GM13976 (cell line): Measurements from ENCODE around the gene DDA1.

Experiments
- DNase-seq: peaks from one replicate; pipeline ENCODE4 v3.0.0; 2012; ENCODE audit warnings: low spot score
- in situ Hi-C: fragments of 300-500 bp; cut with MboI; formaldehyde crosslinking; loops from one replicate; pipeline ENCODE4 v1.12.0; 2022; ENCODE audit warnings: low sequenced_read_pairs, mixed read lengths, inconsistent platforms; ENCODE audit not compliant: unreplicated experiment
- TF ChIP-seq, protein P1 (sequence below): IDR thresholded peaks from 2 replicates; pipeline ENCODE4 v1.5.1; 2012; ENCODE audit warnings: borderline replicate concordance, mild to moderate bottlenecking; ENCODE audit not compliant: insufficient read depth; ENCODE audit errors: extremely low read depth, missing control alignments, control extremely low read depth

DDA1 gene

GRCh38 chr19:17346109-17346671, 36.8 kb downstream of the DDA1 start:
- in situ Hi-C loops: loop anchor here (5.0 kb wide), 1 partner anchor 41 kb away; no protein-coding TSS in a partner anchor
- peak; percentile 90 for DNase-seq
- TF ChIP-seq, protein P1, sequence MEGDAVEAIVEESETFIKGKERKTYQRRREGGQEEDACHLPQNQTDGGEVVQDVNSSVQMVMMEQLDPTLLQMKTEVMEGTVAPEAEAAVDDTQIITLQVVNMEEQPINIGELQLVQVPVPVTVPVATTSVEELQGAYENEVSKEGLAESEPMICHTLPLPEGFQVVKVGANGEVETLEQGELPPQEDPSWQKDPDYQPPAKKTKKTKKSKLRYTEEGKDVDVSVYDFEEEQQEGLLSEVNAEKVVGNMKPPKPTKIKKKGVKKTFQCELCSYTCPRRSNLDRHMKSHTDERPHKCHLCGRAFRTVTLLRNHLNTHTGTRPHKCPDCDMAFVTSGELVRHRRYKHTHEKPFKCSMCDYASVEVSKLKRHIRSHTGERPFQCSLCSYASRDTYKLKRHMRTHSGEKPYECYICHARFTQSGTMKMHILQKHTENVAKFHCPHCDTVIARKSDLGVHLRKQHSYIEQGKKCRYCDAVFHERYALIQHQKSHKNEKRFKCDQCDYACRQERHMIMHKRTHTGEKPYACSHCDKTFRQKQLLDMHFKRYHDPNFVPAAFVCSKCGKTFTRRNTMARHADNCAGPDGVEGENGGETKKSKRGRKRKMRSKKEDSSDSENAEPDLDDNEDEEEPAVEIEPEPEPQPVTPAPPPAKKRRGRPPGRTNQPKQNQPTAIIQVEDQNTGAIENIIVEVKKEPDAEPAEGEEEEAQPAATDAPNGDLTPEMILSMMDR: peak; percentile 92

DNA sequence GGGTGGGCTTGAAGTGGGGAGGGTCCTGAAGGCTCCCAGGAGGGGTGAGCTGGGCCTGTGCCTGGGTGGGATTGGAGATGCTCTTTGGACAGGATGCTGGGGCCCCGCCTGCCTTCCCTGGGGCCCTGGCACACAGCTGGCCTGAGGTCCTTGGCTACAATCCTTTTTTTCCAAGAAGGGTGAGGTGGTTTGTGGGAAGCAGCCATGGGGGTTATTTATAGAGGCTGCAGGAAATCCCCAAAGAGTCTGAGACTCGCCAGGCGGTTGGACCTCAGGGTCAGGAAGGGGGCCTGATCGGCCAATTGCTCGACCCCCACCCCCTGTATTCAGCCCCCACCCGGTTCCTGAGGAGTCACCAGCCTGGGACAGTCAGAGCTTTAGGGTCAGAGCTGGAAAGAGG, 38.0 kb downstream of the DDA1 start:
- DNase-seq: peak; percentile 29
- in situ Hi-C loops: loop anchor here (5.0 kb wide), 1 partner anchor 40 kb away; no protein-coding TSS in a partner anchor
- TF ChIP-seq, protein P1: no peak

- peak; percentile 32 for DNase-seq
- in situ Hi-C loops: loop anchor here (5.0 kb wide), 1 partner anchor 39 kb away; no protein-coding TSS in a partner anchor
- TF ChIP-seq, protein P1: no peak
These were observed 38.5 kb downstream of the DDA1 start for GRCh38 chr19:17347877-17348276.

GRCh38 chr19:17348700-17349099, 39.3 kb downstream of the DDA1 start:
- in situ Hi-C loops: loop anchor here (5.0 kb wide), 1 partner anchor 39 kb away; no protein-coding TSS in a partner anchor
- TF ChIP-seq, protein P1: no peak
- peak; percentile 21 for DNase-seq

- in situ Hi-C loops: no loop called here
- TF ChIP-seq, protein P1: no peak
- no peak for DNase-seq
These were observed 42.6 kb downstream of the DDA1 start for GRCh38 chr19:17351815-17352435.

DNA sequence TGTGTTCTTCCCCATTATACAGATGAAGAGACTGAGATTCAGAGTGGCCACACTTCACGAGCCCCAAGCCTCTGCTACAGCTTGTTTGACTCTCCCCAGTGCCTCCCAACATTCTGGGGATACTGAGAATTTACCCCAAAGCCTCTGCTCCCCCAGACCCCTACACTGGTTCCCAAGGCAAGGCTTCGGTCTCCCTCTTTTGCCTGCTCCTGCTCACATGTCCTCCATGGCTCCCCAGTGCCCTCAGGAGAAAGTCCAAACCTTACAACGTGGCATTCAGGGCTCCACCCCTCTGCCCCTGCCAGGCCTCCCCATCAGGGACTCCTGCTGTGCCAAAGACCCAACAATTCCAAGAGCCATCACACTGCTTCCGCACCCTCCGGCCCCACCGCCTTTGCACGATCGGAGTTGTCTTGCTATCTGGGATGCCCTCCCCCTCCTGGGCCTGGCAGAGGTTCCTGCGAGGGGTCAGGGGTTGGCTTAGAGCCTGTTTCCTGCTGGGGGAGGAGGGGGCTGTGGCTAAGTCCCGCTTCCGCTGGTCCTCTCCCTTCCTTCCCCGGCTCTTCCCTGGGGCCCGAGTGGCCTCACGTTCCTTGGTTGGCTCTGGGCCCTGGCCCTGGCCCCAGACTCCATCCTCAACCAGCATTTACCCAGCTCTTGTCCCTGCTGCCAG, 43.4 kb downstream of the DDA1 start:
- TF ChIP-seq, protein P1: no peak

More for the DNA sequence above, 43.4 kb downstream of the DDA1 start:
- no peak for DNase-seq
- in situ Hi-C loops: no loop called here
